D341Med (cell line): ENCODE results near the gene MAPK4.
"Not testable (repeated sequence)": the region's sequence is repeated elsewhere in the genome, so short reads cannot be mapped to it uniquely, and the experiment has no call there.

Experiments
- DNase-seq: peaks from one replicate; pipeline ENCODE4 v3.0.0; 2012; ENCODE audit warnings: low spot score

The MAPK4 gene

DNA sequence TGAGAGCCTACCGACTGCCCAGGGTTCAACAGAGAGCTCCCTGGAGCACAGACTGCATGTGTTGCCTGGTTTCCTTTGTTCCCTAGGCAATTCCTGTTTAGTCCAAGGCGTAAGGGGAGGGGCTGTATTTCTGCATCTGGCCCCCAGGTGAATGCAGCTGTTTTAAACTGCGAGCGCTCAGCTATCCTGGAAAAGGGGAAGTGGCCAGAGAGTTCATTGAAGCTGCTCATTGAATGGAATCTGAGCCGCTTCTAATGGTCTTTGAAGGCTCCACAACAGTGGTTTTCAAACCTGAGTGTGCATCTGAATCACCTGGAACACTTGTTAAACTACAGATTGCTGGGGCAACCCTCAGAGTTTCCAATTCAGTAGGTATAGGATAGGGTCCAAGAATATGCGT is 18.1 kb downstream of the MAPK4 start:
- no peak for DNase-seq

DNA sequence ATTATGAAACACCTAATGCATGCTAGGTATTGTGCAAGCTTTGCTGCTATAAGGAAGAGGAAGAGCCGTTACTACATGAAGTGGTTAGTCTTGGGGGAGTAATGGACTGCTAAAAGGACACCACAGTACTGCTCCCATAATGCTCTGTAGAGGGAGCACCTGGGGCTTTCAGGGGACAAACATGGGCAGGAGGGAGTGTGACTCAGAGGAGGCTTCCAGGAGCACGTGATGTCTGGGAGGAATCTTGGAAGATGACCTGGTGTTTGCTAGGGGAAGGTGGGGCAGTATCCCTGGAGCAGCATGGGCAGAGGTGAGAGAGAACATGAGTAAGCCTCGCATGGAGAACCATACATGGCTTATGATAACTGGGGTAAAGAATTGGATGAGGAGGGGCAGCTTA is 18.8 kb downstream of the MAPK4 start:
- no peak for DNase-seq

DNA sequence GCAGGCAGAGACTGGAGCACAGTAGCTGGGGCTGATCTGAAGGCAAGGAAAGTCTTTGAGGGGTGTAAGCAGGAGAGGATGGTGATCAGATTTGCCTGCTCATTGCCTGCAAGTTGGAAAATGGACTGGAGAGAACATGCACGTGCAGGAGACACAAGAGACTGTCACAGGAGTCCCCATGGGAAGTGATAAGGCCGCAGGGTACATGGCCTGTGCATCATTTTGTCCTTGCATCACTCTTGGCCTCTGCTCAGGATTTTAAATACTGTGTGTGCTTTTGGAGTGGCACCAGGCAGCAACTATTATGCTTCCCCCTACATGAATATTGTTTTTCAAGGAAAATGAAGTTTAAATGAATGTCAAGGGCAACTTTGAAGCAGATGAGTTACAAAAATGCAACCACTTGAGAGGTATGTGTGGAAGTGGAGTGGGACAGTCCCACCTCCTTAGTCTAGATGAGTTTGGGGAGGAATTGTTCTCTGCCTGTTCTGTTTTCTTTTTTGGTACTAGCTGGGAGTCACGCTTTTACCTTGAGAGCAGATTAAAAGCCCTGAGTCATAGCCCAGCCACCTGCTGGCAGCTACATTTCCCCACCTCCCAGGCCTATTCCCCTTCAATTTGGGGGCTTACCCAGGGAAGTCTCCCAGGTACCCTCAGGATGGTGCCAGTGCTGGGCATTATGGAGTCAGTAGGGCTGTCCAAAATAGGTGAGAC is 19.3 kb downstream of the MAPK4 start:
- DNase-seq, result no peak

DNA sequence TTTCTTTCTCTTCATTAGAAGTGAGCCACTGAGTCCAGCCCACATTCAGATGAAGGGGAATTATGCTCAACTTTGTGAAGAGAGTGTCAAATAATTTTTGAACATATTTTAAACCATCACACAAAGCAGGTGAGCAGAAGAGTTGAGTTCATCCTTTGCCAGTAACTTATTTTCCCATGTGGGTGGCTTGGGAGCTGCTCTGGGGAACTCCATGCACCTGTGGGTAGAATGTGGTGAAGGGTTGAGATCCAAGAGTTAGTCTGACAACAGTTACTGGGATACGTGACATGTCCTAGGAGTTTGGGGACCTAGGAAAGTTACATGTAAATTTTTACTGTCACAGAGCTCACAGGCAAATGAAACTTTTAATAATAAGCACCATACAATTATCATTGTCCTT is 21.6 kb downstream of the MAPK4 start:
- no peak for DNase-seq

DNA sequence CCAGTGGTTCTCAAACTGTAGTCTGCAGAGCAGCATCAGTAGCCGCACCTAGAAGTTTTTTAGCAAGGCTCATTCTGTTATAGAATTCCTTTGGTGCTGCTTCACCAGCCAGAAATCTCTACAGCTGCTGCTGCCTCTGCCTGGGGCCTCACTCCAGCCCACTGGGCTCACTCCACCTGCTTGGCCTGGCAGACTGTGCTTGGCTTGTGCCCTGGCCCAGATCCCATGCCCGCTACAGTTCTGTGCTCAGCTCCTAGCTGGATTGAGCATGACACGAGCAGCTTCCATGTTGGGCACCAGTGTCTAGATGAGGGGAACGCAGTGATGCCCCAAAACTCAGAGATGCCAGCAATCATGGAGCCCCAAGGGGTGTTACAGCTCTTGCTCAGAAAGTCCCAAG is 22.6 kb downstream of the MAPK4 start:
- DNase-seq, result no peak

DNA sequence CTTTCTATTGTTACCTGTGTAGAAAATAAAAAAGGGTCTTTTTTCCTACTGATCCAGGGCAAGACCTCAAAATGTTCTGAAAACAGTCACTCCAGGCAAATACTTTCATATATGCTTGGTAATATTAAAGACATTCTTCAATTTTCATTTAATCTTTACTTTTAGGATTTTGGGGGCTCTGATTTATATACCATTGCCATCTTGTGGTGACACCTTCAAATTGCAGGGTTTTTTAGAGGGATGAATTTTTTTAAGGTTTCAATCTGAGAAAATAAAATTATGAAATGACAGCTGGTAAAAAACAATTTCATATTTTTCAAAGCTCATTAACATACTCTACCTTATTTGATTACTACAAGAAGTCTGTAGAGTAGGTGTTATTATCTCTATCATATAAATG is 26.8 kb downstream of the MAPK4 start:
- no peak for DNase-seq

DNA sequence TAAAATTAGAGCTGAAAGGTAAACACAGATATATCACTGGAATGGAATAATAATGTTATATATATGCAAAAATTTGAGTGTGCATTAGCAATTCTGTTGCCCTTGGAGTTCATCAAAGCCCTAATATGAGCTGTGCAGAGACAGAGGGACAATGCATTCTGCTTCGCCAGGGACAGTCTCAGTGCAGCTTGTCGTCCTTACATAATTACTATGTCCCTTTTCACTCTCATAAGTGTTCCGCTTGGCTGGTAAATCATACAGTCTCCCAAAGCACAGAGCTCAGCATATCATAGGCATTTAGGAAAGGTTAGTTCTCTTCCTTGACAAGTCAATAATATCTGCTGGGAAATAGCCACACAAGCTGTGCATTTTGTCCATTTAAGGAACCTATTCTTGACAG is 30.7 kb downstream of the MAPK4 start:
- no peak for DNase-seq

DNA sequence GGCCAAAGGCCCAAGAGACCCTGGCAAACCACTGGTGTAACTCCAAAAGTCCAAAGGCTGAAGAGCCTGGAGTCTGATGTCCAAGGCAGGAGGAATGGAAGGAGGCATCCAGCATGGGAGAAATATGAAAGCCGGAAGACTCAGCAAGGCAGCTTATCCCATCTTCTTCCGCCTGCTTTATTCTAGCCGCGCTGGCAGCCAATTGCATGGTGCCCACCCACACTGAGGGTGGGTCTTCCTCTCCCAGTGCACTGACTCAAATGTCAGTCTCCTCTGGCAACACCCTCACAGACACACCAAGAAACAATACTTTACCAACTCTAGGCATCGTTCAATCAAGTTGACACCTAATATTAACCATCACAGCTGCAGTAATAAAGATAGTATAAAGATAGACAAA is 34.1 kb downstream of the MAPK4 start:
- no peak for DNase-seq

DNA sequence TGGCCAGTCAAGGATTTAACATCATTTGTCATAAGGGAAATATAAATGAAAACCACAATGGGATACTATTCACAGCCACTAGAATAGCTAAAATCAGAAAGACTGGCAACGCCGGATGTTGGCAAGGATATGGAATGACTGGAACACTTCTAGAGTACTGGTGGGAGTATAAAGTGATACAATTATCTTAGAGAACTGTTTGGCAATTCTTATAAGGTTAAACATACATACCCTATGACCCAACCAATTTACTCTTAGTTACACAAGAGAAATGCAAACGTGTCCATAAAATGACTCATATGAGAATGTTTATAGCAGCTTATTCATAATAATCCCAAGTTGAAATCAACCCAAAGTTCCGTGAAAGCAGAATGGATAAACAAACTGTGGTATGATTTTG is 35.1 kb downstream of the MAPK4 start:
- DNase-seq, result no peak

DNA sequence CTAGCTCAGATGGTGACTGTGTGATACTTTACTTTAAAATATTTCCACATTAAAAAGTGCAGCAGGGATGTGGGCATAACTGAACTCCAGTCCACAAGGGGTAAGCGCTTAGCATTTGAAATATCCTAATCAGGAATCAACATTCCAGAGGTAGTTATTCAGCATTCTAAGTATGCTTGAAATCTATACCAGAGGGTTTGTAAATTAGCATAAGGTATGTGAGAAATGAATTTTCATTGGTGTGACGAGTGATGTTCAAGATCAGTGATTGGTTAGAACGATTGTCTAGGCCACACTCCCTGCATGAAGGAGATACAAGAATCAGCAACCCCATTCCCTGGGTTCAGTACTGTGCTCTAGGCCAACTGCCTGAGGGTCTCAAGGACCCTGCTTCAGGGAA is 42.6 kb downstream of the MAPK4 start:
- DNase-seq, result no peak

DNA sequence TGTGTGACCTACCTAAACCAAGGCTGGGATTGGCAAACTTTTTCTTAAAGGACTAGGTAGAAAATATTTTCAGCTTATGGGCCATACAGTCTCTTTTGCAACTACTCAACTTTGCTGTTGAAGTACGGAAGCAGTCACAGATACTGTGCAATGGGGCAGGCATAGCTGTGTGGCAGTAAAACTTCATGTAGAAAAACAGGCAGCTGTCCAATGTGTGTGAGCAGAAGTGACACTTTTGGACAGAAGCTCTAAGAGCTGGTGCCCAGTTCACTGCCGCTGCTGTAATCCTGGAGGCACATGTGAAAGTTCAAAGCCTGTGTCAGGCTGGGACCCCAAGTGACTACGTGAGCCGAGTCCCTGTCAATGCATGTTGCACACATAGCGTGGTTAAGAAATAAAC is 46.7 kb downstream of the MAPK4 start:
- DNase-seq, result no peak

DNA sequence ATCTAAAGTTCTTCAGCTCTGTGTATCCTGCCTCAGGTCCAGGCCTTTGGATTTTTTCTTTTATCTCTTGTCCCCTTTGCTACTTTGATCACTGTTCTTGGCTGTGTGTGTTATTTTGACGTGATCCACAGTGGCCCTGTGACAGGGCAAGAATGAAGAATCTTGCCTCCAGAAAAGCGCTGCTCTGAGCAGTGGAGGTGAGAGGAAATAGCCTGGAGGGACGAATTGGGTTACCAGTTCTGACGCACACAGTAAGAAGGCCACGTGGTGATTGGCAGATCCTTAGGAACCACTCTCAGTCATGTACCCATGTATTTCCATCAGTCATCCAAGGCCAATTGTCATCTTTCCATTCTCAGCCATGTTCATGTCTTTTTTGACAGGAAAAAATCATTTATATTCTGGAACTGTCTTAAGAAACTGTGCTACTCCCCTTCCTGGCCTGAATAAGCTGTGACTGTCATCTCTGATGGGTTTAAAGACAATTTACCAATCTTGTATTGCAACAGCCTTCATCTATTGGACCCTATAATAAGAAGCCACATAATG is 47.6 kb downstream of the MAPK4 start:
- DNase-seq, result no peak

DNA sequence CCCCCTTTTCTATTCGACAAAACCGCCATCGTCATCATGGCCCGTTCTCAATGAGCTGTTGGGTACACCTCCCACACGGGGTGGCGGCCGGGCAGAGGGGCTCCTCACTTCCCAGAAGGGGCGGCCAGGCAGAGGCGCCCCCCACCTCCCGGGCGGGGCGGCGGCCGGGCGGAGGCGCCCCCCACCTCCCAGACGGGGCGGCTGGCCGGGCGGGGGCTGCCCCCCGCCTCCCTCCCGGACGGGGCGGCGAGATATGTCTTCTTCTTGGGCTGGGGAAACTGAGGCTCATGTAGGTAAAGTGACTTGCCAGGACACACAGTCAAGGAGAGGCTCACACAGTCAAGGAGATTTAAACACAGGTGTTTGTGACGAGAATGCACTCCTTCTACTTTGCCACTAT is 49.3 kb downstream of the MAPK4 start:
- not testable (repeated sequence) for DNase-seq

DNA sequence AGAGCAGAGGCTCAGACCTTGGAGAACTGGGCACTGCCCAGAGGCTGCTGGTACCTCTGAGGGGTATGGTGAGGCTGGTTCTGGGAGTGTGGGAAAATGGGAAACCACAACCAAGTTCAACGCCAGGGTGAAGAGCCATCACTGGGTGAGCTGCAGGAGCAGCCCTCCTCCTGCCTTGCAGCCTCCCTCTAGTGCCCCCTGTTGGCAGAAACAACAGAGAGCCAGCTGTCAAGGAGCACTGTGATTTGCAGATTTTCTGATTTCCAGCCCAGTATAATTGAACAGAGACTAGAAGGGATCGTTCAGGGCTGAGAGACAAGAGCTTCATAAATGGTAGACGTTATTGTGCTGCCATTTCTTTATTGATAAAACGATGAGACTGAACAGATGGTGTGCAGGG is 50.5 kb downstream of the MAPK4 start:
- DNase-seq, result no peak

DNA sequence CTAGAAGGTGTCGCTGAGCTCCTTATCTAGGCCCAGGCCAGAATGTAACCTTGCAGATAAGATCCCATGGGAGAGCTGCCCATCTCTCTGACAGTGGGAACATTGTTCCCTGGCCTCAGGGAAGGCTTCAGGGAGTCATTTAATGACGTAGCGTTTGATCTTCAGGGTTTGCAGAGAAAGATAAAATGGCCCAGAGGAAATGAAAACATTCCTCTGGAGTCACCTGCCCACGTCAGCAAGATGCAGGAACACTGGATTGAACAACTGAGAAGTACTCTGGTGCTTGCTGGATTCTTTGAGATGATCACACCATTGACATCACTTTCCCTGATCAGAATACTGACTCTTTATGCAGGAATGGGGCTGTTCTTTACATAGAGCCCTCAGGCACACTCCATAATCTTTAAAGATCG is 51.6 kb downstream of the MAPK4 start:
- no peak for DNase-seq

DNA sequence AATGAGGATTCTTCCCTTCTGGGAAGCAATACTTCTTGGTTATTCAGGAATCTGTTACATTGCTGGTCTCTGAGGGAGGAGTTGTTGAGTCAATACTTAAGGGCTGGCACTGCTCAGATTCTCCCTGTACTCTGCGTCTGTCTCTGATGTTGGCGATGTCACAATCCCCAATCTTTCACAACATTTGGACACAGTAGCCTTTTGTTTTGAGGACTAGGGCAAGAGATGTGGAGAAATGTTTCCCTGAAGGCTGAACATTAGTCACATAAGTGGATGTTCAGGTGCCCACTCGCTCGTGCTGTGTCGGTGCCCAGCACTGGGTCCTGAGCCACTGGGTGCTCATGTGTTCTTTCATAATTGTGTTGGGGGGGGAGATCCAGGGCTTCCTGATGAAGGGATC is 55.0 kb downstream of the MAPK4 start:
- no peak for DNase-seq

DNA sequence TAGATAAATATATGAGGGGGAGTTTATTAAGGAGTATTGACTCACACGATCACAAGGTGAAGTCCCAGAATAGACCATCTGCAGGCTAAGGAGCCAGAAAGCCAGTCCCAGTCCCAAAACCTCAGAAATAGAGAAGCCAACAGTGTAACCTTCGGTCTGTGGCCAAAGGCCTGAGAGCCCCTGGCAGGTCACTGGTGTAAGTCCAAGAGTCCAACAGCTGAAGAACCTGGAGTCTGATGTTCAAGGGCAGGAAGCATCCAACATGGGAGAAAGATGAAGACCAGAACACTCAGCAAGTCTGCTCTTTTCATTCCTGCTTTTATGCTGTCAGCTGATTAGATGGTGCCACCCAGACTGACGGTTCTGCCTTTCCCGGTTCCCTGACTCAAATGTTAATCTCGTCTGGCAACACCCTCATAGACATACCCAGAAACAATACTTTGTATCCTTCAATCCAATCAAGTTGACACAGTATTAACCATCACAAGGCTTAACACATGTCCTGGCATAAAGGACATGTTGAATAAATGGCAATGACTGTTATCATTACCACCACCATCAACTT is 56.7 kb downstream of the MAPK4 start:
- no peak for DNase-seq

DNA sequence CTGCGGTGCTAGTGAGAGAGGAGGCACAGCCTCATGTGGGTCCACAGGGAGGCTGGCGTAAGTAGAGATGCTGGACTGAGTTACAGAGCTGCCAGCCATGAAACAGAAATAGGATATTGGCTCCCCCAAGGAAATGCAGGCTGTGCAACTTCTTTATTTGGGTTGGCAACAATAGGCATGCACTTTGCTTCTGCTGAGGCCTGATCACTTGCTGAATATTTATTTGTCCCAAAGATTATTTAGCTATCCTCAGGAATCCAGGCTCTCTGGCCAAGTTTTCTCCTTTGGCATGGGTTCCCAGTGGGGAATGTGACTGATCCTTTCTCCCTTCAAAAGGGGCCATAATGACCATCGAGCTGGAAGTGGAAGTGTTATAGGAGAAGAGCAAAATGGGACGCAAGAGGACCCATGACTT is 60.0 kb downstream of the MAPK4 start:
- DNase-seq, result no peak

DNA sequence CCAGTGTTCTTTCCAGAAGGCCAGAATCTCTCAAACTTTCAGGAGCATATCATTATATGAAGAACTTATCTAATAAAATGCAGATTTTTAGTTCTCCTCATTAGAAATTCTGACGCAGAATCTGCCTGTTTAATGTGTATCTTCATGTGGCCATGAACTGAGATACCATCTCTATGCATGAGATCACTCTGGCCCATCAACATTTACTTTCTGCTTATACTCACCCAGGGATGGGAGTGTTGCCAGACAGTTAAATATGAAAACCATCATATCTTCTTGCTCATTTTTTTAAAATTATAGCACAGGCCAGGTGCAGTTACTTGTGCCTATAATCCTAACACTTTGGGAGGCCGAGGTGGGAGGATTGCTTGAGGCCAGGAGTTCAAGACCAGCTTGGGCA is 60.4 kb downstream of the MAPK4 start:
- DNase-seq, result no peak

DNA sequence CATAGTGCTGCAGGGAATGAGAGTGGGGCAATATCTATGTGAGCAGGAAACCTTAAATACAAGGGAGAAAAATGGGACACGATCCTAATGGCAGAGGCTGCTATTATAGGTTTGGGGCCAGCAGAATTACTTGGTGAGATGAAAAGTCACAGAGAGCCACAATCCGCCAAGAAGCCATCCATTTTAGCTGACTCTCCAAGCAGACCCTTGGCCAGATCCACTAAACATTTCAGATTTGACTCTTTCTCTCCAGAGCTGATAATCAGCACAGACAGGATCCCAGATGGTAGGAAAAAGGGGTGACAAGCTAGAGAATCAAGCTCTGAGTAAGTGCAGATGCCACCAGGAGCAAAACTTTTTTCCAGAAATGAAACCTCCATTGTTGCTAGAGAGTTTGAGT is 61.5 kb downstream of the MAPK4 start:
- no peak for DNase-seq

DNA sequence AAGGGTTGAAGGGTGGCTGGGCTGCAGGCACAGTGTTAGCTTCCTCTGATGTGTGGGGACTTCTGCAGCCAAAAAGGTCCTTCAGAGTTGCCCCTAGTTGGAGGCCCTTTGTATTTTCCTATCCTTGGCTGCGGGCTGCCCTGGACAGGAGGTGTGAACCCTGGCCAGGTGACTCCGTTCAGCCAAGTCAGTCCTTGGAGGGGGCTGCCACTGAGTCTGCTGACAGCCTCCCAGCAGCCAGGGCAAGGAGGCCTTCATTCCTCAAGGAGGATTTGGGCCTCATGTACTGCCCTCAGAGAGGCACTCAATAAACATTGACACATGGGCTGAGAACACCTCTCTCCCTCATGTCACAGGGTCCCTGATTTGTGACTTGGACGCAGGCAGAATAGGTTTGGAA is 62.4 kb downstream of the MAPK4 start:
- no peak for DNase-seq

DNA sequence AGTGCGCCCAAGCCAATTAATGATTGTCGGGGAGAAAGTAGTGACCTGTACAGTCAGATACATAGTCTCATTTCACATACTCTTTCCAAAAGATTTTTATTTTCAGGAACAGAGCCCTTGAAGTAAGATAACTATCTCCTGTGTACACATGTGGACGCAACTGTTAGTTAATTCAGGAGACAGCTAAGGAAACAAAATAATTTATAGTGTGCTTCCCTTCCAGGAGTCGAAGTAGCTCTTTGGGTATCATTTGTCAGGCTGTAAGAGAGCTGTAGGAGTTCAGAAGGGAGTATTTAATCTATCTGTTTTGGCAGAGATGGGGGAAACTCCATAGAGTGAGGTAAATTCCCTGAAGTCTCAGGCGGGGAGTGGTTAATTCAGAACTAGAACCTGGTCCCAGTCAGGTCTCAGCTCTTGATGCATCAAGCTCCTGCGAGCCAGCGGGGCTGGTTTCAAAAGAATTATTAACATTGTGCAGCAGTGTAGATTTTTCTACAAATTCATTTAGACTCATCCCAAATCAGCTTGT is 63.0 kb downstream of the MAPK4 start:
- DNase-seq, result no peak

DNA sequence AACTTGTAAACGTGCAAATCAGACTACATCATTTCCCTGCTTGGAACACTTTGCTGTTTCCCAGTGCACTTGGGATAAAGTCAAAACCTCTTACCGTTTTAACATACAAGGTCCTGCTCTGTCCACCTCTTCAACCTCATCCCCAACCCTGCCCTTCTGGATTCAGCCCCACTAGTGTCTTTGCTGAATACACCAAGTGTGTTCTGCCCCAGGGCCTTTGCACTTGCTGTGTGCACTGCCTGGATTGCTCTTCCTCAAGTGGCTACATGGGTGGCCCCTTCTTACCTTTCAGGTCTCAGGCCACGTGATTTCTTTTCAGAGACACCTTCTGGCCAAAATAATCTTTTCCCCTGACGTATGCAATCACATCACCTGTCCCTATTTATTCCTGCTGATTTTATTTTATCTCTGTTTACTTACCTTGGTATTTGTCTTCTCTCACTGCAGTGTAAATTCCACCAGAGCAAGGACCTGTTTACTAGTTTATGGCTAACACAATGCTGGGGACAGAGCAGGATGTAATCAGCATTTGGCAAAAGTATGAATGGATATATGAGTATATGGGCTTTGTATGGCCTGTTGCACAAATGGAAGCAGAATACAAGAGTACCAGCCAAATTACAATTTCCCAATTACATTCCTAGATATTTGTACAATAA is 63.9 kb downstream of the MAPK4 start:
- DNase-seq, result no peak
